Measurements from ENCODE around the gene RIN3. TPM values are rescaled to one million over a fixed set of nuclear protein-coding genes. Genes with fewer than 3 reads are reported as not detected.

RIN3 gene
- total RNA-seq, 1 experiment from 2014 or later: 10.9 TPM

DNA sequence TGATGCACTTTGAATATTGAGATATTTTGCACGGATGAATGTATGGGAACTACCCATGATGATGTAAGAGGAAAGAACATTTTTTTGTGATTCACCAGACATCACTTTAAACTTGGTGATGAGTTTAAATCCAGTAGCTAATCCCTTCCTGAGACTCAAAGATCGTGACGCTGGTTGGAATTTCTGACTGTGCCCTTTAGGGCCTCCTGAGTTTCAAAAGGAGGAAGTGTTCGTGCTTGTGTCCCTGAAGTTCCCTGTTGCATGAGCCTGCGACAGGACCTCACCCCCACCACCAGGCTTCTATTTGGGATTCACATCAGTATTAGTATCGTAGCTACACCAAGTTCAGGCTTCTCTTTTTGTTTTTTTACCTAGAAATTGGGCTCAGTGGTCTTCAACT is 18.6 kb upstream of the RIN3 start:
- TF ChIP-seq TCF7L2 (IDR thresholded peaks at IDR 0.05; ENCODE audit: low read depth, low read length) (no peak), SIN3A (IDR thresholded peaks at IDR 0.05; ENCODE audit: borderline replicate concordance, insufficient read depth, low read depth, low read length) (no peak), POLR2AphosphoS5 (IDR thresholded peaks at IDR 0.05; ENCODE audit: low read depth, low read length) (no peak)
- TF ChIP-seq, protein P1, sequence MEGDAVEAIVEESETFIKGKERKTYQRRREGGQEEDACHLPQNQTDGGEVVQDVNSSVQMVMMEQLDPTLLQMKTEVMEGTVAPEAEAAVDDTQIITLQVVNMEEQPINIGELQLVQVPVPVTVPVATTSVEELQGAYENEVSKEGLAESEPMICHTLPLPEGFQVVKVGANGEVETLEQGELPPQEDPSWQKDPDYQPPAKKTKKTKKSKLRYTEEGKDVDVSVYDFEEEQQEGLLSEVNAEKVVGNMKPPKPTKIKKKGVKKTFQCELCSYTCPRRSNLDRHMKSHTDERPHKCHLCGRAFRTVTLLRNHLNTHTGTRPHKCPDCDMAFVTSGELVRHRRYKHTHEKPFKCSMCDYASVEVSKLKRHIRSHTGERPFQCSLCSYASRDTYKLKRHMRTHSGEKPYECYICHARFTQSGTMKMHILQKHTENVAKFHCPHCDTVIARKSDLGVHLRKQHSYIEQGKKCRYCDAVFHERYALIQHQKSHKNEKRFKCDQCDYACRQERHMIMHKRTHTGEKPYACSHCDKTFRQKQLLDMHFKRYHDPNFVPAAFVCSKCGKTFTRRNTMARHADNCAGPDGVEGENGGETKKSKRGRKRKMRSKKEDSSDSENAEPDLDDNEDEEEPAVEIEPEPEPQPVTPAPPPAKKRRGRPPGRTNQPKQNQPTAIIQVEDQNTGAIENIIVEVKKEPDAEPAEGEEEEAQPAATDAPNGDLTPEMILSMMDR (IDR thresholded peaks at IDR 0.05): no peak
- TF ChIP-seq, protein P2, sequence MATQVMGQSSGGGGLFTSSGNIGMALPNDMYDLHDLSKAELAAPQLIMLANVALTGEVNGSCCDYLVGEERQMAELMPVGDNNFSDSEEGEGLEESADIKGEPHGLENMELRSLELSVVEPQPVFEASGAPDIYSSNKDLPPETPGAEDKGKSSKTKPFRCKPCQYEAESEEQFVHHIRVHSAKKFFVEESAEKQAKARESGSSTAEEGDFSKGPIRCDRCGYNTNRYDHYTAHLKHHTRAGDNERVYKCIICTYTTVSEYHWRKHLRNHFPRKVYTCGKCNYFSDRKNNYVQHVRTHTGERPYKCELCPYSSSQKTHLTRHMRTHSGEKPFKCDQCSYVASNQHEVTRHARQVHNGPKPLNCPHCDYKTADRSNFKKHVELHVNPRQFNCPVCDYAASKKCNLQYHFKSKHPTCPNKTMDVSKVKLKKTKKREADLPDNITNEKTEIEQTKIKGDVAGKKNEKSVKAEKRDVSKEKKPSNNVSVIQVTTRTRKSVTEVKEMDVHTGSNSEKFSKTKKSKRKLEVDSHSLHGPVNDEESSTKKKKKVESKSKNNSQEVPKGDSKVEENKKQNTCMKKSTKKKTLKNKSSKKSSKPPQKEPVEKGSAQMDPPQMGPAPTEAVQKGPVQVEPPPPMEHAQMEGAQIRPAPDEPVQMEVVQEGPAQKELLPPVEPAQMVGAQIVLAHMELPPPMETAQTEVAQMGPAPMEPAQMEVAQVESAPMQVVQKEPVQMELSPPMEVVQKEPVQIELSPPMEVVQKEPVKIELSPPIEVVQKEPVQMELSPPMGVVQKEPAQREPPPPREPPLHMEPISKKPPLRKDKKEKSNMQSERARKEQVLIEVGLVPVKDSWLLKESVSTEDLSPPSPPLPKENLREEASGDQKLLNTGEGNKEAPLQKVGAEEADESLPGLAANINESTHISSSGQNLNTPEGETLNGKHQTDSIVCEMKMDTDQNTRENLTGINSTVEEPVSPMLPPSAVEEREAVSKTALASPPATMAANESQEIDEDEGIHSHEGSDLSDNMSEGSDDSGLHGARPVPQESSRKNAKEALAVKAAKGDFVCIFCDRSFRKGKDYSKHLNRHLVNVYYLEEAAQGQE (IDR thresholded peaks at IDR 0.05; ENCODE audit: insufficient read depth in 1 of 2, low read depth in 2 of 2, low read length in 1 of 2): no peak
- no peaks in the 10 kb centered on the region for H3K9me3 ChIP-seq (ENCODE audit: control insufficient read depth, insufficient read depth, low read depth, low read length)
- in situ Hi-C loops (cut with HindIII; ENCODE audit: low pct_unique_long_range_greater_than_20kb, low sequenced_read_pairs): no loop called here
- H3K4me1 ChIP-seq (ENCODE audit: control insufficient read depth, insufficient read depth, low read length): no peaks in the 10 kb centered on the region
- no peaks in the 10 kb centered on the region for H3K36me3 ChIP-seq (ENCODE audit: control insufficient read depth, insufficient read depth, low read length)
- H3K27me3 ChIP-seq (ENCODE audit: control insufficient read depth, insufficient read depth, low read length): no peaks in the 10 kb centered on the region
- ATAC-seq (no peak), DNase-seq (ENCODE audit: low read depth, low spot score) (no peak)
- ChIA-PET CTCF (no interaction called here), POLR2A (interaction anchor here (0.7 kb wide), 1 partner anchor 34 kb away, joined by 3 read pairs; no protein-coding TSS in a partner anchor)
- BruUV-seq (replicated peaks): no TSS peak
- intact Hi-C loops (cut with micrococcal nuclease; ENCODE audit: unreplicated experiment): no loop called here
- no peak overlapping the region for H3K27ac ChIP-seq (ENCODE audit: low read length)
- H3K4me3 ChIP-seq (ENCODE audit: low read depth in 2 of 2, low read length in 2 of 2): no peak overlapping the region

DNA sequence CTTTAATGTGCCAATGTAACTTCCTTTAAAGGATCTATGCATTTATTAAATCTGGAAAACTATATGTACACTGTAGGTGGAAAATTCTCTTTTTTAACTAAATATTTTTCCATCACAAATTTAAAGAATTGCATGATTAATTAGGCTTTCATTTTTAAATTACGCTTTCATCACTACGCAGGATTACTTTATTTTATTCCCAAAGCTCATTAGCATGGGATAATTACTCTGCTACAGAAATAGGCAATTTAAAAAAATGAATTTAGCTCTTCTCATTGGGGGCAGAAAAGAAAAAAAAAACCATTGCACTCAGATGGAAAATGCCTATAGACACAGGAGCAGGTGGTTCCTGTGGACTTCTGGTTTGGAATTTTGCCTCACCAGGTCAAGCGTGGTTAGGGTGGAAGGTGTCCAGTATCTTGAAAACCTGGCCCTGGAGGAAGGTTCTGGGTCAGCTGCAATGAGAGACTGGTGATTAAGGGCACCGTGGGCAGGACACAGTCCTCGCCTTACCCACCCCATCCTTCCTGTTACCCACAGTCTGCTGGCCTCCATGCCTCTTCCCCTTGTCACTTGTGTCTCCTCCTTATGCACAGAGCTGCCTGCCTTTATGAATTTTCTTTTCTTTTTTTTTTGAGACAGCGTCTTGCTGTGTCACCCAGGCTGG is 17.3 kb upstream of the RIN3 start:
- DNase-seq (ENCODE audit: low read depth, low spot score) (no peak), ATAC-seq (no peak)
- H3K4me1 ChIP-seq (ENCODE audit: control insufficient read depth, insufficient read depth, low read length): no peaks in the 10 kb centered on the region; the same call in 1 of the 2 replicates
- H3K27me3 ChIP-seq (ENCODE audit: control insufficient read depth, insufficient read depth, low read length): no peaks in the 10 kb centered on the region
- no TSS peak for BruUV-seq (replicated peaks)
- ChIA-PET POLR2A (no interaction called here), CTCF (interaction anchor here (0.7 kb wide), 1 partner anchor 45 kb away, joined by 3 read pairs; no protein-coding TSS in a partner anchor)
- no peaks in the 10 kb centered on the region for H3K9me3 ChIP-seq (ENCODE audit: control insufficient read depth, insufficient read depth, low read depth, low read length)
- H3K27ac ChIP-seq (ENCODE audit: low read length): no peak overlapping the region
- in situ Hi-C loops (cut with HindIII; ENCODE audit: low pct_unique_long_range_greater_than_20kb, low sequenced_read_pairs) (no loop called here), intact Hi-C loops (cut with micrococcal nuclease; ENCODE audit: unreplicated experiment) (no loop called here)
- H3K36me3 ChIP-seq (ENCODE audit: control insufficient read depth, insufficient read depth, low read length): no peaks in the 10 kb centered on the region
- TF ChIP-seq POLR2AphosphoS5 (IDR thresholded peaks at IDR 0.05; ENCODE audit: low read depth, low read length) (no peak), SIN3A (IDR thresholded peaks at IDR 0.05; ENCODE audit: borderline replicate concordance, insufficient read depth, low read depth, low read length) (no peak), TCF7L2 (IDR thresholded peaks at IDR 0.05; ENCODE audit: low read depth, low read length) (no peak)
- TF ChIP-seq, protein P2 (IDR thresholded peaks at IDR 0.05; ENCODE audit: insufficient read depth in 1 of 2, low read depth in 2 of 2, low read length in 1 of 2): no peak
- TF ChIP-seq, protein P1 (IDR thresholded peaks at IDR 0.05): no peak
- H3K4me3 ChIP-seq (ENCODE audit: low read depth in 2 of 2, low read length in 2 of 2): no peak overlapping the region

Data from Panc1 (cell line).